ENCODE data around the gene FGF5. TPM values are rescaled to one million over a fixed set of nuclear protein-coding genes. Genes with fewer than 3 reads are reported as not detected.
A peak's percentile ranks its signal among the peaks of the same experiment; 100 is the strongest.
"Not testable (repeated sequence)": the region's sequence is repeated elsewhere in the genome, so short reads cannot be mapped to it uniquely, and the experiment has no call there.

The FGF5 gene
- polyA plus RNA-seq (ENCODE audit: insufficient read length), result 0.03 TPM
- long read RNA-seq, donor 1, result 0 reads
- long read RNA-seq, donor 2, result 0 reads
- long read RNA-seq, donor 3, result 0 reads
- long read RNA-seq, donor 4, result 0 reads
- long read RNA-seq, donor 5, result 0 reads
- long read RNA-seq, donor 6, result 0 reads
- long read RNA-seq, donor 7, result 0 reads
- long read RNA-seq, donor 8, result 0 reads

- DNase-seq, result peak; percentile 50
Observed at GRCh38 chr4:80266253-80266901, at the start of gene FGF5. Gene FGF5 (plus strand): TSS chr4:80266664. CDS start chr4:80266825, 161 bp downstream.

GRCh38 chr4:80219301-80220025 lies 47.0 kb upstream of the FGF5 start:
- no peak for DNase-seq

- no peak for DNase-seq
Observed at GRCh38 chr4:80220711-80221110, 45.8 kb upstream of the FGF5 start.

GRCh38 chr4:80221161-80221560 lies 45.3 kb upstream of the FGF5 start:
- no peak for DNase-seq

- DNase-seq, result no peak
Observed at GRCh38 chr4:80225595-80225994, 40.9 kb upstream of the FGF5 start.

- DNase-seq, result no peak
Observed at GRCh38 chr4:80226094-80226493, 40.4 kb upstream of the FGF5 start.

- no peak for DNase-seq
Observed at GRCh38 chr4:80228460-80228859, 38.0 kb upstream of the FGF5 start.

- no peak for DNase-seq
Observed at GRCh38 chr4:80229128-80229527, 37.3 kb upstream of the FGF5 start.

GRCh38 chr4:80229590-80229989 lies 36.9 kb upstream of the FGF5 start:
- DNase-seq, result no peak

- DNase-seq, result no peak
Observed at GRCh38 chr4:80231180-80231579, 35.3 kb upstream of the FGF5 start.

- DNase-seq, result no peak
Observed at GRCh38 chr4:80232707-80233370, 33.6 kb upstream of the FGF5 start.

- no peak for DNase-seq
Observed at GRCh38 chr4:80233390-80233789, 33.1 kb upstream of the FGF5 start.

- no peak for DNase-seq
Observed at GRCh38 chr4:80235451-80235850, 31.0 kb upstream of the FGF5 start.

- no peak for DNase-seq
Observed at GRCh38 chr4:80237992-80238391, 28.5 kb upstream of the FGF5 start.

GRCh38 chr4:80239480-80240150 lies 26.8 kb upstream of the FGF5 start:
- no peak for DNase-seq

GRCh38 chr4:80240976-80241375 lies 25.5 kb upstream of the FGF5 start:
- DNase-seq, result no peak

GRCh38 chr4:80243274-80244018 lies 23.0 kb upstream of the FGF5 start:
- DNase-seq, result no peak

- DNase-seq, result not testable (repeated sequence)
Observed at GRCh38 chr4:80247484-80247883, 19.0 kb upstream of the FGF5 start.

GRCh38 chr4:80249144-80249543 lies 17.3 kb upstream of the FGF5 start:
- DNase-seq, result no peak

GRCh38 chr4:80252427-80252826 lies 14.0 kb upstream of the FGF5 start:
- DNase-seq, result no peak

GRCh38 chr4:80252953-80253352 lies 13.5 kb upstream of the FGF5 start:
- no peak for DNase-seq

- DNase-seq, result no peak
Observed at GRCh38 chr4:80253510-80253909, 13.0 kb upstream of the FGF5 start.

Measured in left kidney (tissue), 8 donors.